Measurements from ENCODE around the gene OSBPL10. TPM values are rescaled to one million over a fixed set of nuclear protein-coding genes. Genes with fewer than 3 reads are reported as not detected.
A peak's percentile ranks its signal among the peaks of the same experiment; 100 is the strongest.

Gene OSBPL10
- total RNA-seq, 1 donor: 15.0 TPM

GRCh38 chr3:31634476-31634875 is 346.6 kb downstream of the OSBPL10 start:
- no peak overlapping the region for H3K4me3 ChIP-seq (ENCODE audit: low read depth, low read length)
- TF ChIP-seq, protein P1, sequence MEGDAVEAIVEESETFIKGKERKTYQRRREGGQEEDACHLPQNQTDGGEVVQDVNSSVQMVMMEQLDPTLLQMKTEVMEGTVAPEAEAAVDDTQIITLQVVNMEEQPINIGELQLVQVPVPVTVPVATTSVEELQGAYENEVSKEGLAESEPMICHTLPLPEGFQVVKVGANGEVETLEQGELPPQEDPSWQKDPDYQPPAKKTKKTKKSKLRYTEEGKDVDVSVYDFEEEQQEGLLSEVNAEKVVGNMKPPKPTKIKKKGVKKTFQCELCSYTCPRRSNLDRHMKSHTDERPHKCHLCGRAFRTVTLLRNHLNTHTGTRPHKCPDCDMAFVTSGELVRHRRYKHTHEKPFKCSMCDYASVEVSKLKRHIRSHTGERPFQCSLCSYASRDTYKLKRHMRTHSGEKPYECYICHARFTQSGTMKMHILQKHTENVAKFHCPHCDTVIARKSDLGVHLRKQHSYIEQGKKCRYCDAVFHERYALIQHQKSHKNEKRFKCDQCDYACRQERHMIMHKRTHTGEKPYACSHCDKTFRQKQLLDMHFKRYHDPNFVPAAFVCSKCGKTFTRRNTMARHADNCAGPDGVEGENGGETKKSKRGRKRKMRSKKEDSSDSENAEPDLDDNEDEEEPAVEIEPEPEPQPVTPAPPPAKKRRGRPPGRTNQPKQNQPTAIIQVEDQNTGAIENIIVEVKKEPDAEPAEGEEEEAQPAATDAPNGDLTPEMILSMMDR (IDR thresholded peaks at IDR 0.05; ENCODE audit: insufficient read depth, low read length): no peak
- DNase-seq (ENCODE audit: low read depth): peak; percentile 66

- no peak overlapping the region for H3K4me3 ChIP-seq (ENCODE audit: low read depth, low read length)
- no peak for DNase-seq (ENCODE audit: low read depth)
- TF ChIP-seq, protein P1 (IDR thresholded peaks at IDR 0.05; ENCODE audit: insufficient read depth, low read length): no peak
These were observed 352.0 kb downstream of the OSBPL10 start for GRCh38 chr3:31629054-31629453.

- no peak for DNase-seq (ENCODE audit: low read depth)
- H3K4me3 ChIP-seq (ENCODE audit: low read depth, low read length): no peak overlapping the region
- TF ChIP-seq, protein P1 (IDR thresholded peaks at IDR 0.05; ENCODE audit: insufficient read depth, low read length): no peak
These were observed 355.7 kb downstream of the OSBPL10 start for GRCh38 chr3:31625358-31625757.

DNA sequence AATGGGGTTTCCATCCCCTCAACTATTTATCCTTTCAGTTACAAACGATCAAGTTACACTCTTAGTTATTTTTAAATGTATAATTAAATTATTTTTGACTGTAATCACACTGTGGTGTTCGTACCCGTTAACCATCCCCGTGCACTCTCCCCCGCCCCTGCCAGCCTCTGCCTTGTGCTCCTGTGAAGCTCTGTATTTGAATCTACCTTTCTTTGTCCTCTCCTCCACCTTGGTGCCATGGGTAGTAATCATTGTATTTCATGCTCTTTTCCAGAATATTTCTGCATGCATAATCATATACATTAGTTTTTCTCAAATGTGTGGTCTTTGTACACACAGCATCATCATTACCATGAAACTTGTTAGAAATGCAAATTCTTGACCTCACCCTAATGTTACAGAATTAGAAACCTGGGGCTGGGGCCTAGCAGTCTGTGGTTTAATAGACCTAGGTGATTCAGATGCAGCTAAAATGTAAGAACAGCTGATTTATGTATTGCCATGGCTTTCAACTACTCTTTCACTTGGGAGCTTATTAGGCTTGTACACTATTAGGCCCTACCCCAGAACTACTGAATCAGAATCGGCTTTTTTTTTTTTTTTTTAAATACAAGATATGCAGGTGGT is 356.9 kb downstream of the OSBPL10 start:
- TF ChIP-seq, protein P1 (IDR thresholded peaks at IDR 0.05; ENCODE audit: insufficient read depth, low read length): no peak
- DNase-seq (ENCODE audit: low read depth): no peak
- H3K4me3 ChIP-seq (ENCODE audit: low read depth, low read length): no peak overlapping the region

DNA sequence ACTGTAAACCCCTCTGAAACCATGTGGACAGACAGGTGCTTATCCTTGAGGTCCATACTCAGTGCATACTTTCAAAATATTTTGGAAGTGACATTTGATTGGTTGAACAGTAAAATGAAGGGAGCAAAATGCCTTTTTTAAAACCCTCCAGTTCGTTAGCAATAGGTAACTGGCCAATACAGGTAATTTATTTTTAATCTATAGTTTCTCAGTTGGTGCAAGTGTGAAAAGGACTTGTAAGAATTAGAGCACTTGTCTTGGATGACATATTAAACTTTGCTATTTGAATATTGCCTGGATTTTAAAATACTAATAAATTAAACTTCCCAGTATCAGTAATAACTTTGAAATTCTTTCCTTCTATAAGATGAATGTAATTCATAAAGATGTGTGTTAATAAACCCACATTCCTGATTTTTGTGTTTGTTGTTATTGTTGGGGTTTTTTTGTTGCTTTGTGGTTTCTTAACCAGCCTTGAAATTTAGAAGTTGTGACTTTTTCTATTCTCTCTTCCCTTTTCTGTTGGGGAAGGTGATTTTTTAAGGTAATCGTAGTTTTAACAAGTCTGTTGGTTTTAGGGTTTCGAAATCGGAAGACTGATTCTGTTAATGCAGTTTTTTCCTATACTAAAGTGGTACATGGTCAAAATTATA is 358.3 kb downstream of the OSBPL10 start:
- DNase-seq (ENCODE audit: low read depth): no peak
- TF ChIP-seq, protein P1 (IDR thresholded peaks at IDR 0.05; ENCODE audit: insufficient read depth, low read length): no peak
- H3K4me3 ChIP-seq (ENCODE audit: low read depth, low read length): no peak overlapping the region

DNA sequence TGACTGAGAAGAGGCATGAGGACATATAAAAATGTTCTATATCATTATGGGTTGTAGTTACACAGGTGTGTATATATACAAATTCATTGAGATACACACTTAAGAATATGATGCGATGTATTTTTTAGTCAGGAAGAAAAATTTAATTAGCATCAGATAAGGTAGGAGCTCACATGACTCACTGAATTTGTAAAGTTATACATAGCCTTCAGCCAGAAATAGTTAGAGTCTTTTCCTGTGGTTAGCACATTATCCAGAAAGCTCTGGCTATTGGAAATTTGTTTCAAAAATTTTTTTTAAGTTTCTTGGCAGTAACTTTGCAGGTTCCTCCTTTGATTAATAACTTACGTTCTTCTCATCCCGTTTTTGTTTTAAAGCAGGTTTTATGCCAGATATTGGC is 359.7 kb downstream of the OSBPL10 start:
- H3K4me3 ChIP-seq (ENCODE audit: low read depth, low read length): no peak overlapping the region
- TF ChIP-seq, protein P1 (IDR thresholded peaks at IDR 0.05; ENCODE audit: insufficient read depth, low read length): no peak
- no peak for DNase-seq (ENCODE audit: low read depth)

All from fibroblast of the aortic adventitia (primary cell).